ENCODE results near the gene DST. TPM values are rescaled to one million over a fixed set of nuclear protein-coding genes. Genes with fewer than 3 reads are reported as not detected.

DST gene
- total RNA-seq, 1 experiment from 2014 or later: 144 TPM

GRCh38 chr6:56514395-56514794 is 128.3 kb downstream of the DST start:
- H3K9me3 ChIP-seq (ENCODE audit: control insufficient read depth in 1 of 2, insufficient read depth in 1 of 2, low read depth in 1 of 2, low read length in 2 of 2): no peaks in the 10 kb centered on the region
- no peak overlapping the region for H3K4me2 ChIP-seq (ENCODE audit: low read length)
- no peaks in the 10 kb centered on the region for H3K27me3 ChIP-seq (ENCODE audit: insufficient read depth, low read length)
- no peaks in the 10 kb centered on the region for H3K79me2 ChIP-seq (ENCODE audit: insufficient read depth, low read length)
- H3K4me1 ChIP-seq (ENCODE audit: control insufficient read depth in 1 of 2, insufficient read depth in 2 of 2, low read length in 2 of 2): no peaks in the 10 kb centered on the region
- no peaks in the 10 kb centered on the region for H3K9me2 ChIP-seq (ENCODE audit: insufficient read depth)
- POLR2A ChIA-PET: no interaction called here
- RAD21 ChIA-PET (ENCODE audit: low non-redundant PET in 1 of 2, low total read pairs in 2 of 2, uncharacterized antibody in 2 of 2, unreplicated experiment in 2 of 2): no interaction called here
- no peak overlapping the region for H3K27ac ChIP-seq (ENCODE audit: low read depth, low read length)
- ATAC-seq: no peak
- H3K9ac ChIP-seq (ENCODE audit: low read length): no peak overlapping the region
- DNase-seq (ENCODE audit: low read depth, low spot score): no peak
- TF ChIP-seq ZFX (IDR thresholded peaks at IDR 0.05): no peak
- no peak for TF ChIP-seq EGR1 (IDR thresholded peaks at IDR 0.05; ENCODE audit: low read depth)
- TF ChIP-seq POLR2AphosphoS5 (IDR thresholded peaks at IDR 0.05; ENCODE audit: low read depth, low read length): no peak
- TF ChIP-seq YY1 (IDR thresholded peaks at IDR 0.05; ENCODE audit: extremely low read depth, insufficient replicate concordance, low read depth, low read length): no peak
- TF ChIP-seq TCF7L2 (IDR thresholded peaks at IDR 0.05; ENCODE audit: borderline replicate concordance, extremely low read depth, insufficient read depth, insufficient read length): no peak
- TF ChIP-seq EZH2 (IDR thresholded peaks at IDR 0.05): no peak
- no peak for TF ChIP-seq FOSL1 (IDR thresholded peaks at IDR 0.05; ENCODE audit: low read depth)
- no peak for TF ChIP-seq JUND (IDR thresholded peaks at IDR 0.05)
- TF ChIP-seq EZH2phosphoT487 (IDR thresholded peaks at IDR 0.05; ENCODE audit: borderline replicate concordance): no peak
- no peak for TF ChIP-seq ATF3 (IDR thresholded peaks at IDR 0.05)
- TF ChIP-seq ZNF274 (IDR thresholded peaks at IDR 0.05; ENCODE audit: low read depth, low read length): no peak
- no peak for TF ChIP-seq CBX3 (IDR thresholded peaks at IDR 0.05; ENCODE audit: low read depth)
- no peak for TF ChIP-seq SRF (IDR thresholded peaks at IDR 0.05; ENCODE audit: low read depth)
- TF ChIP-seq ELF1 (IDR thresholded peaks at IDR 0.05; ENCODE audit: borderline replicate concordance, low read depth): no peak
- no peak for TF ChIP-seq CEBPB (IDR thresholded peaks at IDR 0.05; ENCODE audit: low read depth)
- TF ChIP-seq SIN3A (IDR thresholded peaks at IDR 0.05; ENCODE audit: low read depth): no peak
- no peak for TF ChIP-seq POLR2A (IDR thresholded peaks at IDR 0.05; ENCODE audit: borderline replicate concordance, extremely low read depth, insufficient read depth, insufficient read length)
- no peak for TF ChIP-seq RAD21 (IDR thresholded peaks at IDR 0.05; ENCODE audit: low read depth)
- TF ChIP-seq REST (IDR thresholded peaks at IDR 0.05; ENCODE audit: low read depth): no peak
- TF ChIP-seq ZBTB33 (IDR thresholded peaks at IDR 0.05; ENCODE audit: extremely low read depth, insufficient replicate concordance, low read length): no peak
- no peak overlapping the region for H3K4me3 ChIP-seq (replicated peaks in 1 of 2; ENCODE audit: low read depth in 1 of 2, low read length in 2 of 2)
- no peaks in the 10 kb centered on the region for H4K20me1 ChIP-seq (ENCODE audit: insufficient read depth)
- peaks cover 16 to 36% of the 10 kb centered on the region in 2 experiments for H3K36me3 ChIP-seq (ENCODE audit: control insufficient read depth in 1 of 2, insufficient read depth in 2 of 2, low read length in 2 of 2)
- H2AFZ ChIP-seq (ENCODE audit: low read depth, low read length, poor library complexity, severe bottlenecking): no peak overlapping the region
- BruUV-seq (replicated peaks): no TSS peak
- intact Hi-C loops (cut with micrococcal nuclease): no loop called here
- CTCF ChIA-PET: no interaction called here
